ENCODE data around the gene WWOX.

Gene WWOX

GRCh38 chr16:79127766-79128165, 1028.3 kb downstream of the WWOX start:
- no peak for DNase-seq (ENCODE audit: low read depth, low spot score)
- H3K4me3 ChIP-seq (ENCODE audit: low read depth, low read length) = no peak overlapping the region
- TF ChIP-seq CTCF (IDR thresholded peaks at IDR 0.05; ENCODE audit: insufficient read depth, low read length, missing control alignments) = no peak
- CTCF ChIA-PET = no interaction called here
- POLR2A ChIA-PET = no interaction called here

- ChIA-PET CTCF (no interaction called here), POLR2A (no interaction called here)
- DNase-seq (ENCODE audit: low read depth, low spot score) = no peak
- TF ChIP-seq CTCF (IDR thresholded peaks at IDR 0.05; ENCODE audit: insufficient read depth, low read length, missing control alignments) = no peak
- H3K4me3 ChIP-seq (ENCODE audit: low read depth, low read length) = no peak overlapping the region
Observed at GRCh38 chr16:79128706-79129105, 1029.3 kb downstream of the WWOX start.

GRCh38 chr16:79130616-79131015, 1031.2 kb downstream of the WWOX start:
- no peak overlapping the region for H3K4me3 ChIP-seq (ENCODE audit: low read depth, low read length)
- ChIA-PET CTCF (no interaction called here), POLR2A (no interaction called here)
- no peak for DNase-seq (ENCODE audit: low read depth, low spot score)
- no peak for TF ChIP-seq CTCF (IDR thresholded peaks at IDR 0.05; ENCODE audit: insufficient read depth, low read length, missing control alignments)

- ChIA-PET CTCF (no interaction called here), POLR2A (no interaction called here)
- no peak for TF ChIP-seq CTCF (IDR thresholded peaks at IDR 0.05; ENCODE audit: insufficient read depth, low read length, missing control alignments)
- no peak overlapping the region for H3K4me3 ChIP-seq (ENCODE audit: low read depth, low read length)
- DNase-seq (ENCODE audit: low read depth, low spot score) = no peak
Observed at GRCh38 chr16:79131321-79132075, 1032.0 kb downstream of the WWOX start.

GRCh38 chr16:79132701-79133100, 1033.2 kb downstream of the WWOX start:
- no peak overlapping the region for H3K4me3 ChIP-seq (ENCODE audit: low read depth, low read length)

GRCh38 chr16:79134300-79134699, 1034.8 kb downstream of the WWOX start:
- POLR2A ChIA-PET = no interaction called here

More at GRCh38 chr16:79132701-79133100, 1033.2 kb downstream of the WWOX start:
- ChIA-PET POLR2A (no interaction called here), CTCF (no interaction called here)
- TF ChIP-seq CTCF (IDR thresholded peaks at IDR 0.05; ENCODE audit: insufficient read depth, low read length, missing control alignments) = no peak
- DNase-seq (ENCODE audit: low read depth, low spot score) = no peak

More at GRCh38 chr16:79134300-79134699, 1034.8 kb downstream of the WWOX start:
- no peak for DNase-seq (ENCODE audit: low read depth, low spot score)
- no peak for TF ChIP-seq CTCF (IDR thresholded peaks at IDR 0.05; ENCODE audit: insufficient read depth, low read length, missing control alignments)
- H3K4me3 ChIP-seq (ENCODE audit: low read depth, low read length) = no peak overlapping the region
- CTCF ChIA-PET = no interaction called here

All from AG04449 (cell line).